ENCODE measurements around the gene PKNOX2.
A peak's percentile ranks its signal among the peaks of the same experiment; 100 is the strongest.

Gene PKNOX2

GRCh38 chr11:125380756-125381445, 216.3 kb downstream of the PKNOX2 start:
- no peak for DNase-seq (ENCODE audit: low read depth in 2 of 2)

GRCh38 chr11:125381499-125382044, 217.0 kb downstream of the PKNOX2 start:
- no peak for DNase-seq (ENCODE audit: low read depth in 2 of 2)

GRCh38 chr11:125382314-125382791, 217.8 kb downstream of the PKNOX2 start:
- no peak for DNase-seq (ENCODE audit: low read depth in 2 of 2)

- DNase-seq (ENCODE audit: low read depth in 2 of 2): no peak
These were observed 218.3 kb downstream of the PKNOX2 start for GRCh38 chr11:125382822-125383221.

GRCh38 chr11:125384825-125385224, 220.3 kb downstream of the PKNOX2 start:
- DNase-seq (ENCODE audit: low read depth in 2 of 2): no peak

GRCh38 chr11:125387901-125388300, 223.3 kb downstream of the PKNOX2 start:
- no peak for DNase-seq (ENCODE audit: low read depth in 2 of 2)

GRCh38 chr11:125388611-125389010, 224.1 kb downstream of the PKNOX2 start:
- no peak for DNase-seq (ENCODE audit: low read depth in 2 of 2)

- DNase-seq (ENCODE audit: low read depth in 2 of 2): no peak
These were observed 225.0 kb downstream of the PKNOX2 start for GRCh38 chr11:125389339-125390166.

GRCh38 chr11:125390946-125391345, 226.4 kb downstream of the PKNOX2 start:
- DNase-seq (ENCODE audit: low read depth in 2 of 2): no peak

- no peak for DNase-seq (ENCODE audit: low read depth in 2 of 2)
These were observed 228.8 kb downstream of the PKNOX2 start for GRCh38 chr11:125393331-125393730.

GRCh38 chr11:125394296-125394695, 229.7 kb downstream of the PKNOX2 start:
- DNase-seq (ENCODE audit: low read depth in 2 of 2): no peak

- DNase-seq (ENCODE audit: low read depth in 2 of 2): no peak
These were observed 232.9 kb downstream of the PKNOX2 start for GRCh38 chr11:125397421-125397820.

GRCh38 chr11:125398475-125398874, 233.9 kb downstream of the PKNOX2 start:
- no peak for DNase-seq (ENCODE audit: low read depth in 2 of 2)

GRCh38 chr11:125398994-125399640, 234.6 kb downstream of the PKNOX2 start:
- DNase-seq (ENCODE audit: low read depth in 2 of 2): no peak

GRCh38 chr11:125399945-125400344, 235.4 kb downstream of the PKNOX2 start:
- no peak for DNase-seq (ENCODE audit: low read depth in 2 of 2)

- DNase-seq (ENCODE audit: low read depth in 2 of 2): no peak
These were observed 236.7 kb downstream of the PKNOX2 start for GRCh38 chr11:125401235-125401634.

- DNase-seq (ENCODE audit: low read depth in 2 of 2): no peak
These were observed 237.2 kb downstream of the PKNOX2 start for GRCh38 chr11:125401746-125402145.

- DNase-seq (ENCODE audit: low read depth in 2 of 2): no peak
These were observed 237.9 kb downstream of the PKNOX2 start for GRCh38 chr11:125402435-125402834.

- DNase-seq (ENCODE audit: low read depth in 2 of 2): no peak
These were observed 239.7 kb downstream of the PKNOX2 start for GRCh38 chr11:125404157-125404810.

GRCh38 chr11:125404811-125405790, 240.6 kb downstream of the PKNOX2 start:
- peak; percentile 39 to 46 for DNase-seq (ENCODE audit: low read depth in 2 of 2)

All from stimulated activated CD8-positive, alpha-beta memory T cell treated with anti-CD3 and anti-CD28 coated beads, Interleukin-7, amount 100 ng/mL, for 4 hours (primary cell).